Measurements from ENCODE around the gene MSANTD1.
A peak's percentile ranks its signal among the peaks of the same experiment; 100 is the strongest.

Gene MSANTD1

GRCh38 chr4:3249711-3250437 is 915 bp downstream of the MSANTD1 start:
- DNase-seq, result peak in 1 of 5 donors; percentile 7

DNA sequence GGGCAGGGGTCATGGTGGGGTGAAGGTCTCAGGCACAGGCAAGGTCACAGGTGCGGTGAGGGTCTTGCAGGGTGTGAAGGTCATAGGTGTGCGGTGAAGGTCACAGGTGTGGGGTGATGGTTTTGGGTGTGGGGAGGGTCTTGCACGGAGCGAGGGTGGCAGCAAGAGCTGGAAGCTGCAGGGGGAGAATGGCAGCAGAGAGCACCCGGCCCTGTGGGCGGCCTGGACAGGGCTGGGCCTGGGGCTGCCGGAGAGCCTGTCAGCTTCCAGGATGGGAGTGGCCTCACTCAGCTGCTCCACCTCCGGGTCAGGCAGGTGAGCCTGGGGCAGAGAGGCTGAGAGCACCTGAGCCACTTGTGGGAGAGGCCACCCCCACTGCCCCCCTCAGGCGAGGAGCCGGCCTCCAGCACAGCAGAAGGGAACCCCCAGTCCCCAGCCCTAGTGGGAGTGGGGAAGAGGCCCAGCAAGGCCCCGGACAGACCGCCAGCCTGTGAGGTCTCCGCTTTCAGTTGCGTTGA is 1.5 kb downstream of the MSANTD1 start:
- no peak for DNase-seq

GRCh38 chr4:3250956-3251690 is 2.2 kb downstream of the MSANTD1 start:
- peak in 1 of 5 donors; percentile 9 for DNase-seq

- DNase-seq, result no peak
Observed at GRCh38 chr4:3251691-3252479, 2.9 kb downstream of the MSANTD1 start.

GRCh38 chr4:3252480-3252828 is 3.5 kb downstream of the MSANTD1 start:
- DNase-seq, result no peak

DNA sequence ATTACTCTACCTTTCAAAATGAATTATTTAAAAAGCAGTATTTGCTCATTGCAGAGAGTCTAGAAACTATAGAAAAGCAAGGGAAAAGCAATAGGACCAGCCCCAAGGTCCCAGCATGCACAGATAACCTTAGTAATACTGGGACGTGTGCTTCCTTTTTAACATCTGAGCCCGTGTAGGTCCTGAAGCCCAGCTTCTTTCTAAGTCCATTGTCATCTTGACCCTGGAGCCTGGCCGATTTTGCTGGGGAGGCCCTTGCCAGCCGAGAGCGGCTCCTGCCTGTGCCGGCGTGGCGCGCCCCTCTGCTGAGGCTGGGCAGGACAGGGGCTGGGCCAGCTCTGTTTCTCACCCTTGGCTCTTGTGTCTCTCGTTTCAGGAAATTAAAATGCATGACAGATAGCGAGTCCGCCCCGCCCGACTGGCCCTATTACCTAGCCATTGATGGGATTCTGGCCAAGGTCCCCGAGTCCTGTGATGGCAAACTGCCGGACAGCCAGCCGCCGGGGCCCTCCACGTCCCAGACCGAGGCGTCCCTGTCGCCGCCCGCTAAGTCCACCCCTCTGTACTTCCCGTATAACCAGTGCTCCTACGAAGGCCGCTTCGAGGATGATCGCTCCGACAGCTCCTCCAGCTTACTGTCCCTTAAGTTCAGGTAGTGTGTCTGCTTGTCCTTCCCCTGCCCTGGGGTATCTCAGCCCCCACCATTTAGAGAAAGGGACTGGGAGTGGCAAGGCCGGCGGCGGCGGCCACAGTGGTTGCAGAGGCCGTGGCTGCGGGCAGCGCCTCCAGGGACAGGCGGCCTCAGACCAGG is 4.1 kb downstream of the MSANTD1 start:
- DNase-seq, result no peak

- DNase-seq, result no peak
Observed at GRCh38 chr4:3253808-3254207, 4.8 kb downstream of the MSANTD1 start.

GRCh38 chr4:3254302-3255131 is 5.6 kb downstream of the MSANTD1 start:
- no peak for DNase-seq

DNA sequence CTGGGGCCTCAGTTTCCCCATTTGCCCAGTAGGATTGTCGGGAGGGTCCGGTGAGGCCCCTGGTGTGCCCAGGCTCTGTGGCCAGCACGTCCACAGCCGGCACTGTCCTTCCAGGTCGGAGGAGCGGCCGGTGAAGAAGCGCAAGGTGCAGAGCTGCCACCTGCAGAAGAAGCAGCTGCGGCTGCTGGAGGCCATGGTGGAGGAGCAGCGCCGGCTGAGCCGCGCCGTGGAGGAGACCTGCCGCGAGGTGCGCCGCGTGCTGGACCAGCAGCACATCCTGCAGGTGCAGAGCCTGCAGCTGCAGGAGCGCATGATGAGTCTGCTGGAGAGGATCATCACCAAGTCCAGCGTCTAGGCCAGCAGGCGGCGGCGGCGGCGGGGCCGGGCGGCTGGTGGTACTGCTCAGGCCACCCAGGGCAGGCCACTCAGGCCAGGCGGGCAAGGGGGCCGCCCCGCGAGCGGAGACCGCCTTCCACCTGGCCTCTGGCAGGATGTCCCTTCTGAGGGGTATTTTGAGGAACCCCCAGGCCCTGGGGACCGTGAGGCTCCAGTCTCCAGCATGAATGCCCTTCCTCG is 6.7 kb downstream of the MSANTD1 start:
- DNase-seq, result no peak

GRCh38 chr4:3256230-3257102 is 7.5 kb downstream of the MSANTD1 start:
- DNase-seq, result no peak

GRCh38 chr4:3257103-3257555 is 8.2 kb downstream of the MSANTD1 start:
- DNase-seq, result no peak

GRCh38 chr4:3257556-3258482 is 8.9 kb downstream of the MSANTD1 start:
- no peak for DNase-seq

DNA sequence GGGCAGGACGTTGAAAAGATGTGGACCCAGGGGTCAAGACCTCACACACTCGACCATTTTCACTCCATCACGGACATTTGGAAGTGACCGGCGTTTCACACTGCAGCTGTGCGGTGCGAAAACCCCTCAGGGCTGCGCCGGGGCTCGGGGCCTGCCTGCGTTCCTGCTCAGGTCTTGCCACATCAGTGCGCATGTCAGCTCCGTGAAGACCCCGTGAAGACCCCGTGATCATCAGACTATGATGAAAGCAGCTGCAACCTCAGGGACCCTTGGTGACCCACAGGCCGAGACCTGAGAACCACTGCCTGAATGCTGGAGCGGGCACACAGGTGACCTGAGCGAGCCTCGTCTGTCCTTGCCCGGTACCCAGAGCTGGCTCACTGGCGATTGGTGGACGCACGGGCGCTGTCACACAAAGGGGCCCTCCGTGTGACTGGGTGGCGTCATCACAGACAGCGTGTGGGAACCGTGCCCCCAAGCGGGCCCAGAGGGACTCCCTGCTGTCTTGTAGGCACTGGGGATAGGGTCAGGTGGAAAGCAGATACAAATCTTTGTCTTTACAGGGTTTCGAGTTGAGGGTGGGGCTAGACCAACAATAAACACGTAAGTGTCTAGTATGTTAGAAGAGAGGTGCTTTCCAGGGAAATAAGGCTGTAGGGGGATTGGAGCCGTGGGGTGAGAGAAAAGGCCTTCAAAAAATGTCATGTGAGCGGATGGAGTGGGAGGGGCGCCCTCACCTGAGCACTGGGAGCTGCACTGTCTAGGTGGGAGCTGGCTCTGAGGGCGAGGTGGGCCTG is 12.7 kb downstream of the MSANTD1 start:
- no peak for DNase-seq

DNA sequence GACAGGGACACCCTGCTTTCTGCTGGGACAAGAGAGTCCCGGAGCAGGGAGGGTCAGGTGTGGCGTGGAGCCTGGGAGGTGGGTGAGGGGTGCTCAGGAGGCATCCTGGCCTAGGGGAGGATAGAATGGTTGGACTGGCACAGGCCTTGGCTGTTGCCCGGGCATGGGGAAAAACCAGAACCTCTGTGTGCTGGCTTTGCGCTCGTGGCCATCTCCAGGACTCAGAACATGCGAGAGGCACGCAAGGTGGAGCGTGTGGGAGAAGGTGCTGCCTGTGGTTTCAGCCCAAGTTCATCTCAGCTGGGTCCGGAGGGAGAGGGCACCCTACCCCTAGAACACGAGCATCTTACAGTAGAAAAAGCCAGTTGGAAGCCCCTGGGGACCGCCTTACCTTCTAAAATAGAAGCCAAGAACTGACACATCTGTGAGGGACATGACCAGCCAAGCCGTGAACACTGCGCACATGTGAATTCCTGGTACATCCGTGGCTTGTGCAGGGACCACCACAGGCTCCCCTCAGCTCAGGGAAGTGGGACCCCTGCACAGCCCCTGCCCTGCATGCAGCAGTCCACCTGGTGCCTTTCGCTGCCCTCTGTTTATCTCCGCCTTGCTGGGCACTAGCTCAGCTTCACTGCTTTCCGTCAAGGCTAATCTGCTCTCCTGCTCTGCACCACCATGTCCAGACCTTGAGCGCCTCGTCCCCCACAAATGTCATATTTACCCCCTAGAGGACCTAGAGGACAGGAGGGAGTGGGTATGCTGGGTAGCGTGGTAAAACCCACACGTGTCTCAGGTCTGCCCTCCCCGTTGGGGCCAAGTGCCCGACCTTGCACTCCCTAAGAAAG is 13.5 kb downstream of the MSANTD1 start:
- DNase-seq, result no peak

DNA sequence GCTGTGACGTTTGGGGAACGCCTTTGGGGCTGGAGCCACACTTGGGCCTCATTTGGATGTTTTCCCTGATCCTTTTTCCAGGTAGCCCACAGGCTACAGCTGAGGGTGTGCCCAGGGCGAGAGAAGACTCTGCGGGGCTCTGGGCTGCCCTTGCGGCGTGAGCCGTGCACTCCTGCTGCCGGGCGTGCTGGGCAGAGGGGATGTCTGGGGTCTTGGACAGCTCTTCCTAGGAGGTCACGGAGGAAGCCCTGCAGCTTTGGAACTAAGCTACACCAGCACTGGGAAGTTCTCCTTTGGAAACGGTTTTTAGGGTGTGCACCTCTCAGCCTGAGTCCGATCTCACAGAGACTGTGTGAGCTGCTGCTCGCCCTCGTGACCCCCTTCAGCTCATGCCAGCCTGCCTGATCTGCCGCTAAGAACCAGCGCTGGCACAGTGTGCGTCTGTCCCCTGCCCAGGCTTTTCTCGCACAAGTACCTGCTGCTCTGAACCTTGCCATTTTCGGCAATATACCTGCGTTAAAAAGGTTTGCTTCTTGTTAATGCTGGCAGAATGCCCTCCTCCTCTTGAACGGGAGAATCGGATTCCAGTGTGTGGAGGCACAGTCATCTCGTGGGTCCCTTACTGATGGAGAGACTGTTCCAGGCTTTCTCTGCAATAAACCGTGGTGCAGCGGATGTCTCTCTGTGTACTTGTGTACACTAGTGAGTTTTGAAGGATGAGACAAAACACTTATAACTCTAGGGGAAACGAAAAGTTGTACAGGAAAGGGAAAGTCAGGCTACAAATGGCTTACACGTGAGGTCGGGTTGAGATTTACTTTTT is 14.3 kb downstream of the MSANTD1 start:
- DNase-seq, result no peak

GRCh38 chr4:3263876-3264193 is 14.9 kb downstream of the MSANTD1 start:
- no peak for DNase-seq

Measured in T-helper 1 cell (primary cell).